ENCODE data around the gene TAF11L2.

- TF ChIP-seq CTCF (IDR thresholded peaks at IDR 0.05) (no peak), POLR2A (IDR thresholded peaks at IDR 0.05) (no peak)
These were observed 16.7 kb upstream of the TAF11L2 start for GRCh38 chr5:17481378-17481777.

Data from right lobe of liver (tissue), 4 donors.